Measurements from ENCODE around the gene MSANTD2.

DNA sequence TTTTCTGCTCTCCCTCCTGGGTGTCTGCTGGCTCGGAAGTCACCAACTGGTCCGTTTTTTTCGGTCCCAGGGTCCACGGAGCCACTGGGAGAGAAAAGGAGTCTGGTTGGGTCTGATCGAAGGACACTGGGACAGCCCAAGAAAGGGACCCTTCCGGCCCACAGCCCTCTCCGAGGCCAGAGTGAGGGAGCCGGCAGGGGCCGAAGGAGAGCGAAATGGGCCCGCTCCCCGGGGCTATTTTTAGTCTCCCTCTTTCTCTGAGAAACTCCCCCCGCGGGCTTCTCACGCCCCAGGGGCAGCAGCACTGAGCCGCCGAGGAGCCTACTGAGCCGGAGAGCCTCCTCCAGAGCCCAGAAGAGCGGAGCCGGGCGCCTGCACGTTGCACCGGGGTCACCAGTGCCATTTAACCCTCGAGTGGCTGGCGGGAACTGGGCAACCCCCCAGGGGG is 40.0 kb downstream of the MSANTD2 start:
- TF ChIP-seq EHMT2 (IDR thresholded peaks at IDR 0.05; ENCODE audit: low read depth), result no peak
- TF ChIP-seq POLR2A (IDR thresholded peaks at IDR 0.05; ENCODE audit: low read length), result no peak
- TF ChIP-seq, protein P1, sequence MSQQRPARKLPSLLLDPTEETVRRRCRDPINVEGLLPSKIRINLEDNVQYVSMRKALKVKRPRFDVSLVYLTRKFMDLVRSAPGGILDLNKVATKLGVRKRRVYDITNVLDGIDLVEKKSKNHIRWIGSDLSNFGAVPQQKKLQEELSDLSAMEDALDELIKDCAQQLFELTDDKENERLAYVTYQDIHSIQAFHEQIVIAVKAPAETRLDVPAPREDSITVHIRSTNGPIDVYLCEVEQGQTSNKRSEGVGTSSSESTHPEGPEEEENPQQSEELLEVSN (IDR thresholded peaks at IDR 0.05; ENCODE audit: borderline replicate concordance, low read depth), result no peak
- TF ChIP-seq, protein P2, sequence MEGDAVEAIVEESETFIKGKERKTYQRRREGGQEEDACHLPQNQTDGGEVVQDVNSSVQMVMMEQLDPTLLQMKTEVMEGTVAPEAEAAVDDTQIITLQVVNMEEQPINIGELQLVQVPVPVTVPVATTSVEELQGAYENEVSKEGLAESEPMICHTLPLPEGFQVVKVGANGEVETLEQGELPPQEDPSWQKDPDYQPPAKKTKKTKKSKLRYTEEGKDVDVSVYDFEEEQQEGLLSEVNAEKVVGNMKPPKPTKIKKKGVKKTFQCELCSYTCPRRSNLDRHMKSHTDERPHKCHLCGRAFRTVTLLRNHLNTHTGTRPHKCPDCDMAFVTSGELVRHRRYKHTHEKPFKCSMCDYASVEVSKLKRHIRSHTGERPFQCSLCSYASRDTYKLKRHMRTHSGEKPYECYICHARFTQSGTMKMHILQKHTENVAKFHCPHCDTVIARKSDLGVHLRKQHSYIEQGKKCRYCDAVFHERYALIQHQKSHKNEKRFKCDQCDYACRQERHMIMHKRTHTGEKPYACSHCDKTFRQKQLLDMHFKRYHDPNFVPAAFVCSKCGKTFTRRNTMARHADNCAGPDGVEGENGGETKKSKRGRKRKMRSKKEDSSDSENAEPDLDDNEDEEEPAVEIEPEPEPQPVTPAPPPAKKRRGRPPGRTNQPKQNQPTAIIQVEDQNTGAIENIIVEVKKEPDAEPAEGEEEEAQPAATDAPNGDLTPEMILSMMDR (IDR thresholded peaks at IDR 0.05), result no peak
- no peak for TF ChIP-seq HDAC2 (IDR thresholded peaks at IDR 0.05)
- no peak for TF ChIP-seq HOXA7 (CRISPR knock-in tag; IDR thresholded peaks at IDR 0.05)
- TF ChIP-seq, protein P3, sequence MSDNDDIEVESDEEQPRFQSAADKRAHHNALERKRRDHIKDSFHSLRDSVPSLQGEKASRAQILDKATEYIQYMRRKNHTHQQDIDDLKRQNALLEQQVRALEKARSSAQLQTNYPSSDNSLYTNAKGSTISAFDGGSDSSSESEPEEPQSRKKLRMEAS (IDR thresholded peaks at IDR 0.05), result no peak
- TF ChIP-seq, protein P4, sequence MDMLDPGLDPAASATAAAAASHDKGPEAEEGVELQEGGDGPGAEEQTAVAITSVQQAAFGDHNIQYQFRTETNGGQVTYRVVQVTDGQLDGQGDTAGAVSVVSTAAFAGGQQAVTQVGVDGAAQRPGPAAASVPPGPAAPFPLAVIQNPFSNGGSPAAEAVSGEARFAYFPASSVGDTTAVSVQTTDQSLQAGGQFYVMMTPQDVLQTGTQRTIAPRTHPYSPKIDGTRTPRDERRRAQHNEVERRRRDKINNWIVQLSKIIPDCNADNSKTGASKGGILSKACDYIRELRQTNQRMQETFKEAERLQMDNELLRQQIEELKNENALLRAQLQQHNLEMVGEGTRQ (IDR thresholded peaks at IDR 0.05), result no peak
- no peak for TF ChIP-seq RFX5 (IDR thresholded peaks at IDR 0.05)
- TF ChIP-seq, protein P5, sequence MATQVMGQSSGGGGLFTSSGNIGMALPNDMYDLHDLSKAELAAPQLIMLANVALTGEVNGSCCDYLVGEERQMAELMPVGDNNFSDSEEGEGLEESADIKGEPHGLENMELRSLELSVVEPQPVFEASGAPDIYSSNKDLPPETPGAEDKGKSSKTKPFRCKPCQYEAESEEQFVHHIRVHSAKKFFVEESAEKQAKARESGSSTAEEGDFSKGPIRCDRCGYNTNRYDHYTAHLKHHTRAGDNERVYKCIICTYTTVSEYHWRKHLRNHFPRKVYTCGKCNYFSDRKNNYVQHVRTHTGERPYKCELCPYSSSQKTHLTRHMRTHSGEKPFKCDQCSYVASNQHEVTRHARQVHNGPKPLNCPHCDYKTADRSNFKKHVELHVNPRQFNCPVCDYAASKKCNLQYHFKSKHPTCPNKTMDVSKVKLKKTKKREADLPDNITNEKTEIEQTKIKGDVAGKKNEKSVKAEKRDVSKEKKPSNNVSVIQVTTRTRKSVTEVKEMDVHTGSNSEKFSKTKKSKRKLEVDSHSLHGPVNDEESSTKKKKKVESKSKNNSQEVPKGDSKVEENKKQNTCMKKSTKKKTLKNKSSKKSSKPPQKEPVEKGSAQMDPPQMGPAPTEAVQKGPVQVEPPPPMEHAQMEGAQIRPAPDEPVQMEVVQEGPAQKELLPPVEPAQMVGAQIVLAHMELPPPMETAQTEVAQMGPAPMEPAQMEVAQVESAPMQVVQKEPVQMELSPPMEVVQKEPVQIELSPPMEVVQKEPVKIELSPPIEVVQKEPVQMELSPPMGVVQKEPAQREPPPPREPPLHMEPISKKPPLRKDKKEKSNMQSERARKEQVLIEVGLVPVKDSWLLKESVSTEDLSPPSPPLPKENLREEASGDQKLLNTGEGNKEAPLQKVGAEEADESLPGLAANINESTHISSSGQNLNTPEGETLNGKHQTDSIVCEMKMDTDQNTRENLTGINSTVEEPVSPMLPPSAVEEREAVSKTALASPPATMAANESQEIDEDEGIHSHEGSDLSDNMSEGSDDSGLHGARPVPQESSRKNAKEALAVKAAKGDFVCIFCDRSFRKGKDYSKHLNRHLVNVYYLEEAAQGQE (IDR thresholded peaks at IDR 0.05), result no peak
- TF ChIP-seq KDM1A (IDR thresholded peaks at IDR 0.05; ENCODE audit: low read depth), result no peak
- no peak for TF ChIP-seq MAFK (IDR thresholded peaks at IDR 0.05; ENCODE audit: partially characterized antibody)
- no peak for TF ChIP-seq HOXB5 (CRISPR knock-in tag; IDR thresholded peaks at IDR 0.05)
- no peak for TF ChIP-seq RCOR1 (IDR thresholded peaks at IDR 0.05; ENCODE audit: low read depth, low read length)
